Lower leg skin (tissue), 4 donors: ENCODE results near the gene BICDL2. TPM values are rescaled to one million over a fixed set of nuclear protein-coding genes. Genes with fewer than 3 reads are reported as not detected.

ENCODE experiments used
- DNase-seq, 2 donors: peaks; one replicate each; pipeline ENCODE4 v3.0.0-alpha.2; 2019; ENCODE audit warnings: low spot score in 2 of 2
- H3K4me3 ChIP-seq: fragments of 200-600 bp; sonication (generic); 2 replicates; pipeline ENCODE4 v1.5.1; 2017; ENCODE audit warnings: mild to moderate bottlenecking, low read depth; ENCODE audit not compliant: poor library complexity, severe bottlenecking
- POLR2A ChIP-seq, 2 donors: fragments of 450-650 bp; IDR thresholded peaks; one replicate each; pipeline ENCODE4 v1.6.1; 2016 to 2017; ENCODE audit warnings: antibody characterized with exemption in 2 of 2, mild to moderate bottlenecking in 1 of 2, moderate library complexity in 1 of 2
- WGBS, 2 donors: methylation state at CpG; one replicate each; pipeline ENCODE4 v1.1.5; 2018; 5-methylcytosine and 5-hydroxymethylcytosine counted together
- intact Hi-C: fragments of 100-400 bp; cut with DNase I; formaldehyde crosslinking; loops from one replicate; pipeline ENCODE4 v1.15.0; 2023; ENCODE audit warnings: low total_unique reads
- total RNA-seq, 4 donors: library from RNA; depleted of rRNA; stranded (reverse); fragments of >200 nt; gene quantifications; one replicate each; pipeline ENCODE4 v1.1.0, GENCODE V29; 2016
- TF ChIP-seq, protein P1 (sequence below), 3 donors: fragments of 450-650 bp; IDR thresholded peaks; one replicate each; pipeline ENCODE4 v1.5.1; 2016; ENCODE audit warnings: antibody characterized with exemption in 3 of 3, mild to moderate bottlenecking in 3 of 3, moderate library complexity in 2 of 3

The BICDL2 gene
- total RNA-seq, 4 donors from 2014 or later = 87.2 to 115 (median 106) TPM

DNA sequence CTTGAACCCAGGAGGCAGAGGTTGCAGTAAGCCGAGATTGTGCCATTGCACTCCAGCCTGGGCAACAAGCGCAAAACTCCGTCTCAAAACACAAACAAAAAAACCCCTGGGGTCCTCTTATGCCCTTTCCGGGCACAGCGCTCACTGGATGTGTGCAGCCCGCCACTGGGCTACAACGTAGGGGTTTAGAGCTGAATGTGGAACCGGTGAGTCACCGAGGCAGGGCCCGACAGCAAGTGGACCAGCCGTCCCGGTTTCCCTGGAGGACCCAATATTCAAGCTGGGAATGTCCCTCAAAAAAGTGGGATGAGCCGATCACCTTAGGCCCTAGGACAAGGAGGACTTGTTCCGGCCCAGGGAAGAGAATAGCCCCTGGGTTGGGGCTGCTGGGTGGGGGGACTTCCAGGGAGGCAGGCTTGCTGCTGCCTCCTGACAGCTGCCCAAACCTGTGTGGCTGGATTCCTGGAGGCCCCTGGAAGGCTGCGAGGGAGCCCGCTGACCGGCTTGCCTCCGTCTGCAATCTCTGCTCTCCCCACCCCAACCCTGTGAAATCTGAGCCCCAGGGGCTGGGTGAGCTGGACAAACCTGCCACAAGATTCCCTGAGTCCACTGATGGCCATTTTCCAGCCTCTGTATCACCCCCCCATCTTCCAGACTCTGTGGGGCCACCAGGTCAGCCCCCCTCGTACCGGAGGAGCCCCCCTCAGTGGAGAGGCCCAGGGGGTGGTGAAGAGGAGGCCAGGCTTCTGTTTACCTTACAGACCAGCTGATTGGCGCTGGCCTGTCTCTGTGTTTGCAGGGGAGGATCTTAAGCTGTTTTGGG lies 27.0 kb downstream of the BICDL2 start:
- DNase-seq = no peak
- no peak overlapping the region for H3K4me3 ChIP-seq
- intact Hi-C loops = no loop called here
- 48 to 53% methylated on average over 16 to 21 of the region's 21 CpGs for WGBS, 2 donors
- TF ChIP-seq POLR2A (IDR thresholded peaks at IDR 0.05) = no peak
- TF ChIP-seq, protein P1, sequence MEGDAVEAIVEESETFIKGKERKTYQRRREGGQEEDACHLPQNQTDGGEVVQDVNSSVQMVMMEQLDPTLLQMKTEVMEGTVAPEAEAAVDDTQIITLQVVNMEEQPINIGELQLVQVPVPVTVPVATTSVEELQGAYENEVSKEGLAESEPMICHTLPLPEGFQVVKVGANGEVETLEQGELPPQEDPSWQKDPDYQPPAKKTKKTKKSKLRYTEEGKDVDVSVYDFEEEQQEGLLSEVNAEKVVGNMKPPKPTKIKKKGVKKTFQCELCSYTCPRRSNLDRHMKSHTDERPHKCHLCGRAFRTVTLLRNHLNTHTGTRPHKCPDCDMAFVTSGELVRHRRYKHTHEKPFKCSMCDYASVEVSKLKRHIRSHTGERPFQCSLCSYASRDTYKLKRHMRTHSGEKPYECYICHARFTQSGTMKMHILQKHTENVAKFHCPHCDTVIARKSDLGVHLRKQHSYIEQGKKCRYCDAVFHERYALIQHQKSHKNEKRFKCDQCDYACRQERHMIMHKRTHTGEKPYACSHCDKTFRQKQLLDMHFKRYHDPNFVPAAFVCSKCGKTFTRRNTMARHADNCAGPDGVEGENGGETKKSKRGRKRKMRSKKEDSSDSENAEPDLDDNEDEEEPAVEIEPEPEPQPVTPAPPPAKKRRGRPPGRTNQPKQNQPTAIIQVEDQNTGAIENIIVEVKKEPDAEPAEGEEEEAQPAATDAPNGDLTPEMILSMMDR (IDR thresholded peaks at IDR 0.05) = no peak

GRCh38 chr16:3008690-3009037 lies 28.1 kb downstream of the BICDL2 start:
- intact Hi-C loops = no loop called here
- WGBS, 2 donors = 45 to 87% methylated on average over 4 of the region's 4 CpGs
- TF ChIP-seq, protein P1 (IDR thresholded peaks at IDR 0.05) = no peak
- no peak for TF ChIP-seq POLR2A (IDR thresholded peaks at IDR 0.05)
- H3K4me3 ChIP-seq = no peak overlapping the region
- no peak for DNase-seq

- WGBS, 2 donors = 33 to 38% methylated on average over 16 to 17 of the region's 17 CpGs
- TF ChIP-seq POLR2A (IDR thresholded peaks at IDR 0.05) = no peak
- TF ChIP-seq, protein P1 (IDR thresholded peaks at IDR 0.05) = no peak
- intact Hi-C loops = no loop called here
- DNase-seq = no peak
- H3K4me3 ChIP-seq = no peak overlapping the region
These were observed 28.6 kb downstream of the BICDL2 start for GRCh38 chr16:3007957-3008689.

- 57 to 63% methylated on average over 11 to 13 of the region's 13 CpGs for WGBS, 2 donors
- no peak overlapping the region for H3K4me3 ChIP-seq
- intact Hi-C loops = no loop called here
These were observed 29.4 kb downstream of the BICDL2 start for GRCh38 chr16:3007059-3007956.

DNA sequence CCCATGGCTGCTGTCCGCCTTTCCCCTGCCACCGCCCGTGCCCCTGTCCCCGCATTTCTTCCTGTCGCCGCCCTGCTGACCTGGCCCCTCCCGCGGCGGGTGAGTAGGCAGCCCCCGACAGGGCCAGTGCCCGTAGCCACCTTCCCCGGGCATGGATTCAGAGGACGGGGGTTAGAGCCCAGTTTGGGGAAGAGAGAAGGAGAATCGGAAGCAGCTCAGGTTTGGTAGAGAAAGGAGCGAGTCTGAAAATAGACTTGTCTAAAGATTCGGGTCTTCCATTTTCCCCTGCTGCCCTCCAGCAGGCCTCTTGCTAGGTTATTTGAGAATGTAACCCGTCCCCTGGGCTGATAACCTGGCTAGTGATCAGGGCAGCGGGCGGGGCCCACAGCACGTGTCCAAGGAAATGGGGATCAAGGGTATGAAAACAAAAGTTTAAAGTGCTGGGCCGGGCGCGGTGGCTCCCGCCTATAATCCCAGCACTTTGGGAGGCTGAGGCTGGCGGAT lies 31.9 kb downstream of the BICDL2 start:
- intact Hi-C loops = no loop called here
- no peak for DNase-seq
- no peak overlapping the region for H3K4me3 ChIP-seq
- WGBS, 2 donors = 11% methylated on average over 25 of the region's 25 CpGs
- no peak for TF ChIP-seq POLR2A (IDR thresholded peaks at IDR 0.05)
- TF ChIP-seq, protein P1 (IDR thresholded peaks at IDR 0.05) = no peak

More at GRCh38 chr16:3007059-3007956, 29.4 kb downstream of the BICDL2 start:
- TF ChIP-seq POLR2A (IDR thresholded peaks at IDR 0.05) = no peak
- TF ChIP-seq, protein P1 (IDR thresholded peaks at IDR 0.05) = no peak
- no peak for DNase-seq
